Progenitor cell of endocrine pancreas (in vitro differentiated cells): ENCODE data around the gene RPS5. TPM values are rescaled to one million over a fixed set of nuclear protein-coding genes. Genes with fewer than 3 reads are reported as not detected.

Experiments
- DNase-seq: peaks from one replicate; pipeline ENCODE4 v3.0.0; 2021; ENCODE audit warnings: low spot score; ENCODE audit not compliant: unreplicated experiment
- H3K27ac Mint-ChIP-seq: 2 replicates; pipeline ENCODE4 v1.8.0; 2021; ENCODE audit warnings: mild to moderate bottlenecking, moderate library complexity, mixed read lengths
- H3K27me3 Mint-ChIP-seq: 2 replicates; pipeline ENCODE4 v1.8.0; 2021; ENCODE audit warnings: mixed read lengths
- H3K36me3 Mint-ChIP-seq: 2 replicates; pipeline ENCODE4 v1.8.0; 2022; ENCODE audit warnings: mixed read lengths; ENCODE audit not compliant: insufficient read depth
- H3K4me1 Mint-ChIP-seq: 2 replicates; pipeline ENCODE4 v1.8.0; 2021; ENCODE audit warnings: low read depth, mixed read lengths
- H3K4me3 Mint-ChIP-seq: 2 replicates; pipeline ENCODE4 v1.8.0; 2021; ENCODE audit warnings: low read depth, mild to moderate bottlenecking, moderate library complexity, mixed read lengths
- H3K9me3 Mint-ChIP-seq: 2 replicates; pipeline ENCODE4 v1.8.0; 2021; ENCODE audit warnings: low read depth, mixed read lengths
- total RNA-seq: library from RNA; stranded (reverse); gene quantifications from 2 replicates; pipeline ENCODE4 v1.2.1, GENCODE V29; 2021
- TF ChIP-seq, protein P1 (sequence below): fragments of 200-600 bp; sonication (generic); IDR thresholded peaks from one replicate; pipeline ENCODE4 v1.5.0; 2021; ENCODE audit warnings: antibody characterized with exemption, mild to moderate bottlenecking; ENCODE audit not compliant: unreplicated experiment

RPS5 gene
- total RNA-seq, 1 donor from 2014 or later, result 1,006 TPM

GRCh38 chr19:58387338-58388174 lies 487 bp downstream of the RPS5 start:
- H3K4me3 Mint-ChIP-seq, result peak overlapping the region; percentile 95
- no peaks in the 10 kb centered on the region for H3K27me3 Mint-ChIP-seq
- no peaks in the 10 kb centered on the region for H3K9me3 Mint-ChIP-seq
- H3K4me1 Mint-ChIP-seq, result peaks cover 14% of the 10 kb centered on the region
- peak overlapping the region; percentile 99 for H3K27ac Mint-ChIP-seq
- no peak for DNase-seq
- peaks cover 12% of the 10 kb centered on the region for H3K36me3 Mint-ChIP-seq
- TF ChIP-seq, protein P1, sequence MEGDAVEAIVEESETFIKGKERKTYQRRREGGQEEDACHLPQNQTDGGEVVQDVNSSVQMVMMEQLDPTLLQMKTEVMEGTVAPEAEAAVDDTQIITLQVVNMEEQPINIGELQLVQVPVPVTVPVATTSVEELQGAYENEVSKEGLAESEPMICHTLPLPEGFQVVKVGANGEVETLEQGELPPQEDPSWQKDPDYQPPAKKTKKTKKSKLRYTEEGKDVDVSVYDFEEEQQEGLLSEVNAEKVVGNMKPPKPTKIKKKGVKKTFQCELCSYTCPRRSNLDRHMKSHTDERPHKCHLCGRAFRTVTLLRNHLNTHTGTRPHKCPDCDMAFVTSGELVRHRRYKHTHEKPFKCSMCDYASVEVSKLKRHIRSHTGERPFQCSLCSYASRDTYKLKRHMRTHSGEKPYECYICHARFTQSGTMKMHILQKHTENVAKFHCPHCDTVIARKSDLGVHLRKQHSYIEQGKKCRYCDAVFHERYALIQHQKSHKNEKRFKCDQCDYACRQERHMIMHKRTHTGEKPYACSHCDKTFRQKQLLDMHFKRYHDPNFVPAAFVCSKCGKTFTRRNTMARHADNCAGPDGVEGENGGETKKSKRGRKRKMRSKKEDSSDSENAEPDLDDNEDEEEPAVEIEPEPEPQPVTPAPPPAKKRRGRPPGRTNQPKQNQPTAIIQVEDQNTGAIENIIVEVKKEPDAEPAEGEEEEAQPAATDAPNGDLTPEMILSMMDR, result no peak

- H3K4me3 Mint-ChIP-seq, result peak overlapping the region; percentile 95
- H3K4me1 Mint-ChIP-seq, result peaks cover 14% of the 10 kb centered on the region
- no peaks in the 10 kb centered on the region for H3K9me3 Mint-ChIP-seq
- no peak for DNase-seq
- TF ChIP-seq, protein P1, result no peak
- H3K36me3 Mint-ChIP-seq, result peaks cover 16% of the 10 kb centered on the region
- H3K27ac Mint-ChIP-seq, result peak overlapping the region; percentile 86
- H3K27me3 Mint-ChIP-seq, result no peaks in the 10 kb centered on the region
Observed at GRCh38 chr19:58388175-58388526, 1.1 kb downstream of the RPS5 start.

DNA sequence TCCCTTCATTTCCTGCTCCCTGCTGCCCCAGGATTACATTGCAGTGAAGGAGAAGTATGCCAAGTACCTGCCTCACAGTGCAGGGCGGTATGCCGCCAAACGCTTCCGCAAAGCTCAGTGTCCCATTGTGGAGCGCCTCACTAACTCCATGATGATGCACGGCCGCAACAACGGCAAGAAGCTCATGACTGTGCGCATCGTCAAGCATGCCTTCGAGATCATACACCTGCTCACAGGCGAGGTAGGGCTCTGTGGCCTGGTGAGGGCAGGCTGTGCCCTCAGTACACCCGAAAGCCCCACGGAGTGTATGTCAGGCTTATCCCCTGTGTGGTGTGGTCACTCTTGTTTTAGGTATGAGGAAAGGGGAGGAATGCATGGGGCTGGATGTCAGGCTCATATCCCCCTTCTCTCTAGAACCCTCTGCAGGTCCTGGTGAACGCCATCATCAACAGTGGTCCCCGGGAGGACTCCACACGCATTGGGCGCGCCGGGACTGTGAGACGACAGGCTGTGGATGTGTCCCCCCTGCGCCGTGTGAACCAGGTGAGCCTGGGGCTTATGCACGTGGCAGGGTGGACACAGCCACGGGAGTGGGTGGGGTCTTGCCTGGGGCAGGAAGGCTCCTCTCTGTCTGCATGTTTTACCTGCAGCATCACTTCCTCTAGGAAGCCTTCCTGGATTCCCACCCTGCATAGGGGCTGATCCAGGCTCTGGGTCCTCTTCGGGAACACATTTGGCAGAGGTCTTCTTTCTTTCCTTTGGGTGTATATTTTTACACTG lies 6.1 kb downstream of the RPS5 start:
- H3K36me3 Mint-ChIP-seq, result peaks cover 30% of the 10 kb centered on the region
- DNase-seq, result no peak
- H3K4me1 Mint-ChIP-seq, result peaks cover 8% of the 10 kb centered on the region
- no peak overlapping the region for H3K4me3 Mint-ChIP-seq
- H3K9me3 Mint-ChIP-seq, result no peaks in the 10 kb centered on the region
- TF ChIP-seq, protein P1, result no peak
- H3K27me3 Mint-ChIP-seq, result peaks cover 18% of the 10 kb centered on the region
- H3K27ac Mint-ChIP-seq, result peak overlapping the region; percentile 45

GRCh38 chr19:58393725-58394033 lies 6.6 kb downstream of the RPS5 start:
- TF ChIP-seq, protein P1, result no peak
- DNase-seq, result no peak
- Mint-ChIP-seq H3K9me3 (no peaks in the 10 kb centered on the region), H3K4me1 (peaks cover 8% of the 10 kb centered on the region), H3K36me3 (peaks cover 29% of the 10 kb centered on the region), H3K4me3 (no peak overlapping the region), H3K27ac (peak overlapping the region; percentile 45), H3K27me3 (peaks cover 20% of the 10 kb centered on the region)

GRCh38 chr19:58394821-58395219 lies 7.8 kb downstream of the RPS5 start:
- Mint-ChIP-seq H3K27ac (peak overlapping the region; percentile 56), H3K4me3 (no peak overlapping the region), H3K9me3 (no peaks in the 10 kb centered on the region), H3K27me3 (peaks cover 20% of the 10 kb centered on the region), H3K36me3 (peaks cover 24% of the 10 kb centered on the region), H3K4me1 (peaks cover 2% of the 10 kb centered on the region)
- DNase-seq, result no peak
- TF ChIP-seq, protein P1, result no peak
